H9 (cell line): ENCODE data around the gene DHH. TPM values are rescaled to one million over a fixed set of nuclear protein-coding genes. Genes with fewer than 3 reads are reported as not detected.
A peak's percentile ranks its signal among the peaks of the same experiment; 100 is the strongest.

Source experiments
- DNase-seq: peaks from one replicate; pipeline ENCODE4 v3.0.0-alpha.2; 2017
- H2AFZ ChIP-seq: one replicate; pipeline ENCODE4 v1.6.1; 2013; ENCODE audit warnings: mild to moderate bottlenecking, low read length, control low read depth, moderate library complexity
- H2AK5ac ChIP-seq: 2 replicates; pipeline ENCODE4 v1.6.1; 2013; ENCODE audit warnings: low read length, control low read depth, mixed read lengths; ENCODE audit not compliant: insufficient read length
- H2BK120ac ChIP-seq: one replicate; pipeline ENCODE4 v1.6.1; 2013; ENCODE audit warnings: low read depth, mild to moderate bottlenecking, low read length, control low read depth, inconsistent platforms; ENCODE audit not compliant: poor library complexity, severe bottlenecking
- H2BK12ac ChIP-seq: 2 replicates; pipeline ENCODE4 v1.6.1; 2013; ENCODE audit warnings: low read length, control low read depth, mixed read lengths, low read depth; ENCODE audit not compliant: insufficient read length
- H2BK15ac ChIP-seq: 2 replicates; pipeline ENCODE4 v1.6.1; 2013; ENCODE audit warnings: low read depth, low read length, control low read depth
- H2BK20ac ChIP-seq: one replicate; pipeline ENCODE4 v1.6.1; 2013; ENCODE audit warnings: low read depth, mild to moderate bottlenecking, low read length, control low read depth, inconsistent platforms; ENCODE audit not compliant: poor library complexity, severe bottlenecking
- H2BK5ac ChIP-seq: 2 replicates; pipeline ENCODE4 v1.6.1; 2013; ENCODE audit warnings: low read length, control low read depth, mixed read lengths; ENCODE audit not compliant: insufficient read length
- H3K14ac ChIP-seq: 2 replicates; pipeline ENCODE4 v1.6.1; 2013; ENCODE audit warnings: low read length, control low read depth; ENCODE audit not compliant: insufficient read depth
- H3K18ac ChIP-seq: 2 replicates; pipeline ENCODE4 v1.6.1; 2013; ENCODE audit warnings: low read depth, mild to moderate bottlenecking, mixed read lengths, low read length, control low read depth; ENCODE audit not compliant: insufficient read length
- H3K23ac ChIP-seq: 2 replicates; pipeline ENCODE4 v1.6.1; 2013; ENCODE audit warnings: low read length, control low read depth, mixed read lengths, low read depth; ENCODE audit not compliant: insufficient read length
- H3K23me2 ChIP-seq: 2 replicates; pipeline ENCODE4 v1.6.1; 2013; ENCODE audit warnings: low read depth, mild to moderate bottlenecking, mixed read lengths, low read length, control low read depth; ENCODE audit not compliant: insufficient read length, poor library complexity, severe bottlenecking
- H3K27ac ChIP-seq: 2 replicates; pipeline ENCODE4 v1.5.1; 2013; ENCODE audit warnings: low read length, control low read depth, mixed read lengths, low read depth; ENCODE audit not compliant: insufficient read length
- H3K27me3 ChIP-seq: 2 replicates; pipeline ENCODE4 v1.6.1; 2013; ENCODE audit warnings: low read length, control low read depth, inconsistent platforms; ENCODE audit not compliant: insufficient read depth
- H3K4ac ChIP-seq: 2 replicates; pipeline ENCODE4 v1.6.1; 2013; ENCODE audit warnings: low read depth, mild to moderate bottlenecking, control low read depth, inconsistent platforms, low read length, moderate library complexity
- H3K4me1 ChIP-seq: 2 replicates; pipeline ENCODE4 v1.6.1; 2013; ENCODE audit warnings: low read length, control low read depth, inconsistent platforms; ENCODE audit not compliant: insufficient read depth
- H3K4me2 ChIP-seq: 2 replicates; pipeline ENCODE4 v1.6.1; 2013; ENCODE audit warnings: low read length, control low read depth, mixed read lengths; ENCODE audit not compliant: insufficient read length, insufficient read depth
- H3K56ac ChIP-seq: 2 replicates; pipeline ENCODE4 v1.6.1; 2013; ENCODE audit warnings: low read depth, mild to moderate bottlenecking, mixed read lengths, low read length, control low read depth; ENCODE audit not compliant: insufficient read length
- H3K79me1 ChIP-seq: 2 replicates; pipeline ENCODE4 v1.6.1; 2013; ENCODE audit warnings: low read depth, mild to moderate bottlenecking, moderate library complexity, low read length, control low read depth, inconsistent platforms; ENCODE audit not compliant: insufficient read depth, poor library complexity, severe bottlenecking
- H3K79me2 ChIP-seq: 2 replicates; pipeline ENCODE4 v1.6.1; 2013; ENCODE audit warnings: low read length, control low read depth, inconsistent platforms; ENCODE audit not compliant: insufficient read depth
- H3K9ac ChIP-seq: 2 replicates; pipeline ENCODE4 v1.6.1; 2013; ENCODE audit warnings: low read length, control low read depth, mixed read lengths; ENCODE audit not compliant: insufficient read length; ENCODE audit errors: extremely low read depth
- H3K9me3 ChIP-seq: one replicate; pipeline ENCODE4 v1.6.1; 2013; ENCODE audit warnings: low read depth, low read length, inconsistent platforms; ENCODE audit not compliant: control insufficient read depth
- H3T11ph ChIP-seq: one replicate; pipeline ENCODE4 v1.6.1; 2013; ENCODE audit warnings: mild to moderate bottlenecking, low read length, control low read depth, inconsistent platforms
- H4K20me1 ChIP-seq: one replicate; pipeline ENCODE4 v1.6.1; 2013; ENCODE audit not compliant: control insufficient read depth, insufficient read length, insufficient read depth
- H4K5ac ChIP-seq: 2 replicates; pipeline ENCODE4 v1.6.1; 2013; ENCODE audit warnings: low read depth, mild to moderate bottlenecking, mixed read lengths, low read length, control low read depth; ENCODE audit not compliant: insufficient read length
- H4K8ac ChIP-seq: replicated peaks from 2 replicates; pipeline ENCODE4 v1.6.1; 2013; ENCODE audit warnings: low read length, control low read depth, mixed read lengths, low read depth; ENCODE audit not compliant: insufficient read length
- H4K91ac ChIP-seq: 2 replicates; pipeline ENCODE4 v1.6.1; 2013; ENCODE audit warnings: low read depth, mild to moderate bottlenecking, moderate library complexity, mixed read lengths, low read length, control low read depth; ENCODE audit not compliant: insufficient read length
- H3K27ac Mint-ChIP-seq, 3 experiments: 2 replicates in 2 of 3; 3 replicates in 1 of 3; pipeline ENCODE4 v1.8.0; 2020 to 2021; ENCODE audit warnings: mixed read lengths in 3 of 3, mild to moderate bottlenecking in 1 of 3, moderate library complexity in 1 of 3
- H3K27me3 Mint-ChIP-seq: 2 replicates; pipeline ENCODE4 v1.8.0; 2021; ENCODE audit warnings: low read depth, mild to moderate bottlenecking, moderate library complexity, mixed read lengths
- H3K36me3 Mint-ChIP-seq, 3 experiments: 2 replicates in 2 of 3; 3 replicates in 1 of 3; pipeline ENCODE4 v1.8.0; 2020 to 2021; ENCODE audit warnings: low read depth in 3 of 3, mixed read lengths in 3 of 3; ENCODE audit not compliant: insufficient read depth in 1 of 3
- H3K4me1 Mint-ChIP-seq, 2 experiments: 2 replicates each; pipeline ENCODE4 v1.8.0; 2020; ENCODE audit warnings: mixed read lengths in 2 of 2
- H3K4me3 Mint-ChIP-seq, 2 experiments: 2 replicates in 1 of 2; 3 replicates in 1 of 2; pipeline ENCODE4 v1.8.0; 2020 to 2021; ENCODE audit warnings: mild to moderate bottlenecking in 2 of 2, mixed read lengths in 2 of 2, moderate library complexity in 1 of 2
- H3K9me3 Mint-ChIP-seq, 2 experiments: 2 replicates in 1 of 2; 3 replicates in 1 of 2; pipeline ENCODE4 v1.8.0; 2020; ENCODE audit warnings: mild to moderate bottlenecking in 2 of 2, mixed read lengths in 2 of 2, moderate library complexity in 1 of 2
- CTCF ChIP-seq: fragments of 200-600 bp; sonication (generic); conservative IDR thresholded peaks from 3 replicates; pipeline ENCODE4 v1.8.0; 2021; ENCODE audit warnings: antibody characterized with exemption, mild to moderate bottlenecking
- WGBS: extraction: QIAGEN DNeasy Blood & Tissue Kit; methylation state at CpG from one replicate; pipeline ENCODE4 v1.1.7; 2013; ENCODE audit warnings: missing lambda C conversion rate, low lambda C conversion rate, mixed read lengths; ENCODE audit not compliant: insufficient read length; ENCODE audit errors: extremely low coverage; 5-methylcytosine and 5-hydroxymethylcytosine counted together
- total RNA-seq: library from RNA; stranded (reverse); gene quantifications from 2 replicates; pipeline ENCODE4 v1.2.1, GENCODE V29; 2021

The DHH gene
- total RNA-seq, 1 experiment from 2014 or later: 0.20 TPM

GRCh38 chr12:49092086-49092815 lies 2.4 kb downstream of the DHH start:
- H3K23ac ChIP-seq: no peak overlapping the region
- Mint-ChIP-seq H3K27ac (no peak overlapping the region), H3K36me3 (peaks cover 2 to 8% (median 2%) of the 10 kb centered on the region in 3 experiments; a peak in 4 of 7 replicates), H3K4me1 (peaks cover 36 to 61% of the 10 kb centered on the region in 2 experiments), H3K9me3 (no peaks in the 10 kb centered on the region; a peak in 1 of 5 replicates), H3K27me3 (peaks cover 87% of the 10 kb centered on the region), H3K4me3 (peak overlapping the region; percentile 18 to 77; a peak in 4 of 5 replicates)
- no peak overlapping the region for H2BK120ac ChIP-seq
- no peak overlapping the region for H3K56ac ChIP-seq
- peaks cover 18% of the 10 kb centered on the region for H3K23me2 ChIP-seq
- no peak overlapping the region for H2BK5ac ChIP-seq
- H3K4me1 ChIP-seq: no peaks in the 10 kb centered on the region
- no peak overlapping the region for H2AFZ ChIP-seq
- H3K27ac ChIP-seq: no peak overlapping the region
- no peak overlapping the region for H2BK15ac ChIP-seq
- peak; percentile 55 for TF ChIP-seq CTCF
- no peak overlapping the region for H3T11ph ChIP-seq
- WGBS: no CpG with 5 or more reads among the region's 32 CpGs
- H4K20me1 ChIP-seq: peaks cover 8% of the 10 kb centered on the region
- no peak overlapping the region for H3K4ac ChIP-seq
- H3K79me1 ChIP-seq: no peaks in the 10 kb centered on the region
- H4K8ac ChIP-seq: no peak overlapping the region
- no peak overlapping the region for H2BK20ac ChIP-seq
- no peak overlapping the region for H3K18ac ChIP-seq
- H4K91ac ChIP-seq: no peak overlapping the region
- no peak overlapping the region for H2BK12ac ChIP-seq
- DNase-seq: peak; percentile 86
- H3K79me2 ChIP-seq: no peaks in the 10 kb centered on the region
- no peak overlapping the region for H2AK5ac ChIP-seq
- H3K9me3 ChIP-seq: no peaks in the 10 kb centered on the region
- H3K14ac ChIP-seq: no peak overlapping the region
- peak overlapping the region; percentile 27 for H3K4me2 ChIP-seq
- H4K5ac ChIP-seq: no peak overlapping the region
- H3K9ac ChIP-seq: no peak overlapping the region
- H3K27me3 ChIP-seq: peaks cover 67% of the 10 kb centered on the region
